T-helper 2 cell treated with Interferon-gamma antibody and Interleukin-4, amounts not matched to agents 100 ng/mL and 5 ng/mL, for 36 hours (primary cell): Measurements from ENCODE around the gene NAGS. TPM values are rescaled to one million over a fixed set of nuclear protein-coding genes. Genes with fewer than 3 reads are reported as not detected.
"Not testable (repeated sequence)": the region's sequence is repeated elsewhere in the genome, so short reads cannot be mapped to it uniquely, and the experiment has no call there.

Experiments
- intact Hi-C: fragments of 100-400 bp; cut with micrococcal nuclease; formaldehyde crosslinking; loops from one replicate; pipeline ENCODE4 v1.15.1; 2023
- total RNA-seq: library from RNA; stranded (reverse); gene quantifications from 2 replicates; pipeline ENCODE4 v1.2.3, GENCODE V29; 2022

Gene NAGS
- total RNA-seq, result 0.20 and 0.41 TPM in 2 replicates

- intact Hi-C loops, result no loop called here
Observed at GRCh38 chr17:44004077-44004760, at the start of gene NAGS. Gene NAGS (plus strand): TSS chr17:44004622. CDS start chr17:44004664, 42 bp downstream.

GRCh38 chr17:43956222-43956621, 48.2 kb upstream of the NAGS start:
- intact Hi-C loops, result no loop called here

GRCh38 chr17:43958748-43959352, 45.6 kb upstream of the NAGS start:
- intact Hi-C loops, result no loop called here

- intact Hi-C loops, result not testable (repeated sequence)
Observed at GRCh38 chr17:43961292-43961691, 43.1 kb upstream of the NAGS start.

GRCh38 chr17:43961954-43962353, 42.5 kb upstream of the NAGS start:
- intact Hi-C loops, result no loop called here

- intact Hi-C loops, result no loop called here
Observed at GRCh38 chr17:43962479-43962878, 41.9 kb upstream of the NAGS start.

- intact Hi-C loops, result no loop called here
Observed at GRCh38 chr17:43966276-43966675, 38.1 kb upstream of the NAGS start.

GRCh38 chr17:43967251-43967875, 37.1 kb upstream of the NAGS start:
- intact Hi-C loops, result no loop called here

GRCh38 chr17:43970366-43970765, 34.1 kb upstream of the NAGS start:
- intact Hi-C loops, result no loop called here

- intact Hi-C loops, result not testable (repeated sequence)
Observed at GRCh38 chr17:43971436-43971835, 33.0 kb upstream of the NAGS start.

GRCh38 chr17:43972444-43973212, 31.8 kb upstream of the NAGS start:
- intact Hi-C loops, result not testable (repeated sequence)

- intact Hi-C loops, result no loop called here
Observed at GRCh38 chr17:43974382-43975266, 29.8 kb upstream of the NAGS start.

GRCh38 chr17:43975898-43976297, 28.5 kb upstream of the NAGS start:
- intact Hi-C loops, result no loop called here

GRCh38 chr17:43976963-43977837, 27.2 kb upstream of the NAGS start:
- intact Hi-C loops, result no loop called here

- intact Hi-C loops, result no loop called here
Observed at GRCh38 chr17:43978078-43978477, 26.3 kb upstream of the NAGS start.

GRCh38 chr17:43979011-43979410, 25.4 kb upstream of the NAGS start:
- intact Hi-C loops, result no loop called here

- intact Hi-C loops, result no loop called here
Observed at GRCh38 chr17:43979671-43980070, 24.8 kb upstream of the NAGS start.

GRCh38 chr17:43982171-43982570, 22.3 kb upstream of the NAGS start:
- intact Hi-C loops, result no loop called here

GRCh38 chr17:43983196-43983514, 21.3 kb upstream of the NAGS start:
- intact Hi-C loops, result no loop called here
